ENCODE data around the gene RORC. TPM values are rescaled to one million over a fixed set of nuclear protein-coding genes. Genes with fewer than 3 reads are reported as not detected.

Gene RORC
- total and polyA plus RNA-seq, 2 donors from 2014 or later: 19.1 to 34.5 TPM

GRCh38 chr1:151819976-151820623, 11.5 kb downstream of the RORC start:
- no peak overlapping the region for H3K9ac ChIP-seq (ENCODE audit: low read length in 3 of 3)
- peaks cover 0 to 5% (median 5%) of the 10 kb centered on the region in 3 donors for H3K4me1 ChIP-seq (ENCODE audit: control insufficient read depth in 2 of 3, insufficient read depth in 2 of 3, low read depth in 1 of 3, low read length in 3 of 3)
- FAIRE-seq: no peak
- no peak overlapping the region for H3K4me3 ChIP-seq (ENCODE audit: low read length in 3 of 3)
- no peak for DNase-seq
- H3K27me3 ChIP-seq (ENCODE audit: control insufficient read depth, insufficient read depth, low read length): no peaks in the 10 kb centered on the region
- TF ChIP-seq, protein P1, sequence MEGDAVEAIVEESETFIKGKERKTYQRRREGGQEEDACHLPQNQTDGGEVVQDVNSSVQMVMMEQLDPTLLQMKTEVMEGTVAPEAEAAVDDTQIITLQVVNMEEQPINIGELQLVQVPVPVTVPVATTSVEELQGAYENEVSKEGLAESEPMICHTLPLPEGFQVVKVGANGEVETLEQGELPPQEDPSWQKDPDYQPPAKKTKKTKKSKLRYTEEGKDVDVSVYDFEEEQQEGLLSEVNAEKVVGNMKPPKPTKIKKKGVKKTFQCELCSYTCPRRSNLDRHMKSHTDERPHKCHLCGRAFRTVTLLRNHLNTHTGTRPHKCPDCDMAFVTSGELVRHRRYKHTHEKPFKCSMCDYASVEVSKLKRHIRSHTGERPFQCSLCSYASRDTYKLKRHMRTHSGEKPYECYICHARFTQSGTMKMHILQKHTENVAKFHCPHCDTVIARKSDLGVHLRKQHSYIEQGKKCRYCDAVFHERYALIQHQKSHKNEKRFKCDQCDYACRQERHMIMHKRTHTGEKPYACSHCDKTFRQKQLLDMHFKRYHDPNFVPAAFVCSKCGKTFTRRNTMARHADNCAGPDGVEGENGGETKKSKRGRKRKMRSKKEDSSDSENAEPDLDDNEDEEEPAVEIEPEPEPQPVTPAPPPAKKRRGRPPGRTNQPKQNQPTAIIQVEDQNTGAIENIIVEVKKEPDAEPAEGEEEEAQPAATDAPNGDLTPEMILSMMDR (IDR thresholded peaks at IDR 0.05; ENCODE audit: borderline replicate concordance, extremely low read depth, insufficient read depth): no peak
- no peak overlapping the region for H3K27ac ChIP-seq (ENCODE audit: low read depth in 2 of 2, low read length in 2 of 2)
- intact Hi-C loops (cut with DNase I): no loop called here
- H3K36me3 ChIP-seq (ENCODE audit: control insufficient read depth in 2 of 3, insufficient read depth in 3 of 3, low read length in 3 of 3): peaks cover 0 to 22% (median 7%) of the 10 kb centered on the region in 3 donors
- H3K9me3 ChIP-seq (ENCODE audit: control insufficient read depth in 2 of 3, insufficient read depth in 1 of 3, low read length in 3 of 3): no peaks in the 10 kb centered on the region

DNA sequence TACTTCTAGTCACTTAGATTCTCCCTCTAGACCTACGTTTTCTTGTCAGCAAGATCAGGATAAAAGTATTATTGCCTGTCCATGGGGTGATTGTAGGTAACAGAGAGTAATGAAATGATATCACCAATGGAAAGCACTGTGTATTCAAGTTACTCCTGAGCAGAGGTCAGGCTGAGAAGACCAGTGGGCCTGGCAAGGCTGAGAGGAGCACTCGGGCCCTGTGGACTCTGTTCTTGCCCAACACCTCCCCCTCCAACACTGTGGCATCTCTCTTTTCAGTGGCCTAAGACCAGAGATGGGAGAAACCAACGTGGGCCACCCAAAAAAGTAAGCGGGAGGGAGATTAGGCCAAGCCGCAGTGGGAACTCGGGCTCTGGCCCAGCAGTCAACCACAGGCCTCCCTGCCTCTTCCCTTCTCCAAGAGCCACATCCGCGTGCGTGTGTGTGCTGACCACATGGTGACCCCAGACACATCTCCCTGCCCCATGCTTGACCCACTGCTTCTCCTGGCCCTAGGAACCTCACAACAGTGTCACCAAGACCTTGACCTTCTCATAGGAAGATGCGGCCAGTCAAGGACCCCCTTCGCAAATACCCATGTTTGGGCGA, 12.3 kb downstream of the RORC start:
- TF ChIP-seq, protein P1 (IDR thresholded peaks at IDR 0.05; ENCODE audit: borderline replicate concordance, extremely low read depth, insufficient read depth): no peak
- DNase-seq (no peak), FAIRE-seq (no peak)

DNA sequence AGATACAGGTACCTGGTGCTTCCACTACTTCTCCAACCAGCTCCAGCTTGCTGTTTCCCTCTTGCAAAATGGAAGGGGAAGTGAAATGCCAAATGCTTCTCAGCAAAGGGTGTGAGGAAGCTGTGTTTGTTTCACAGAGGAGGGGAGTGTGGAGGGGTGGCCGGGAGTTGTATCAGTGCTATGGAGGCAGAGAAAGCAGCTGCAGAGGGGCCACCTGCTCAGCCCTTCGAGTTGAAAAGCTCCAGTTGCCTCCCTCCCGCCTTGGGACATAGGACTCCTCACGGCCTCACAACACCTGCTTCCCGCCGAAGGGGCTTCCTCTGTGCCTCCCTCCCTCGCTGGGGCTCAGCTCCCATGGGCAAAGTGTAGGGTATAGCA, 14.3 kb downstream of the RORC start:
- FAIRE-seq (no peak), DNase-seq (no peak)
- Histone ChIP-seq H3K36me3 (ENCODE audit: control insufficient read depth in 2 of 3, insufficient read depth in 3 of 3, low read length in 3 of 3) (peaks cover 0 to 40% (median 7%) of the 10 kb centered on the region in 3 donors), H3K4me1 (ENCODE audit: control insufficient read depth in 2 of 3, insufficient read depth in 2 of 3, low read depth in 1 of 3, low read length in 3 of 3) (peaks cover 0 to 5% (median 5%) of the 10 kb centered on the region in 3 donors), H3K27me3 (ENCODE audit: control insufficient read depth, insufficient read depth, low read length) (no peaks in the 10 kb centered on the region), H3K27ac (ENCODE audit: low read depth in 2 of 2, low read length in 2 of 2) (no peak overlapping the region), H3K9me3 (ENCODE audit: control insufficient read depth in 2 of 3, insufficient read depth in 1 of 3, low read length in 3 of 3) (no peaks in the 10 kb centered on the region), H3K9ac (ENCODE audit: low read length in 3 of 3) (no peak overlapping the region), H3K4me3 (ENCODE audit: low read length in 3 of 3) (no peak overlapping the region)
- TF ChIP-seq, protein P1 (IDR thresholded peaks at IDR 0.05; ENCODE audit: borderline replicate concordance, extremely low read depth, insufficient read depth): no peak
- intact Hi-C loops (cut with DNase I): no loop called here

More for the DNA sequence above, 12.3 kb downstream of the RORC start:
- Histone ChIP-seq H3K9me3 (ENCODE audit: control insufficient read depth in 2 of 3, insufficient read depth in 1 of 3, low read length in 3 of 3) (no peaks in the 10 kb centered on the region), H3K4me3 (ENCODE audit: low read length in 3 of 3) (no peak overlapping the region), H3K36me3 (ENCODE audit: control insufficient read depth in 2 of 3, insufficient read depth in 3 of 3, low read length in 3 of 3) (peaks cover 0 to 25% (median 7%) of the 10 kb centered on the region in 3 donors), H3K27me3 (ENCODE audit: control insufficient read depth, insufficient read depth, low read length) (no peaks in the 10 kb centered on the region), H3K4me1 (ENCODE audit: control insufficient read depth in 2 of 3, insufficient read depth in 2 of 3, low read depth in 1 of 3, low read length in 3 of 3) (peaks cover 0 to 5% (median 5%) of the 10 kb centered on the region in 3 donors), H3K9ac (ENCODE audit: low read length in 3 of 3) (no peak overlapping the region), H3K27ac (ENCODE audit: low read depth in 2 of 2, low read length in 2 of 2) (no peak overlapping the region)
- intact Hi-C loops (cut with DNase I): no loop called here
